ENCODE results near the gene ING4.

The ING4 gene

GRCh38 chr12:6701078-6701768 is 38.3 kb upstream of the ING4 start:
- no peak for TF ChIP-seq TCF12 (IDR thresholded peaks at IDR 0.05; ENCODE audit: low read depth)
- TF ChIP-seq EP300 (IDR thresholded peaks at IDR 0.05; ENCODE audit: borderline replicate concordance): no peak
- TF ChIP-seq YY1 (IDR thresholded peaks at IDR 0.05; ENCODE audit: low read depth): no peak
- no peak for TF ChIP-seq RAD21 (IDR thresholded peaks at IDR 0.05; ENCODE audit: low read depth)
- no peak for TF ChIP-seq TAF1 (IDR thresholded peaks at IDR 0.05; ENCODE audit: low read depth)
- no peak for TF ChIP-seq NFIC (IDR thresholded peaks at IDR 0.05)
- no peak for TF ChIP-seq REST (IDR thresholded peaks at IDR 0.05; ENCODE audit: low read depth)
- no peak for TF ChIP-seq TEAD4 (IDR thresholded peaks at IDR 0.05)
- TF ChIP-seq ZBTB7A (IDR thresholded peaks at IDR 0.05; ENCODE audit: low read depth): no peak

DNA sequence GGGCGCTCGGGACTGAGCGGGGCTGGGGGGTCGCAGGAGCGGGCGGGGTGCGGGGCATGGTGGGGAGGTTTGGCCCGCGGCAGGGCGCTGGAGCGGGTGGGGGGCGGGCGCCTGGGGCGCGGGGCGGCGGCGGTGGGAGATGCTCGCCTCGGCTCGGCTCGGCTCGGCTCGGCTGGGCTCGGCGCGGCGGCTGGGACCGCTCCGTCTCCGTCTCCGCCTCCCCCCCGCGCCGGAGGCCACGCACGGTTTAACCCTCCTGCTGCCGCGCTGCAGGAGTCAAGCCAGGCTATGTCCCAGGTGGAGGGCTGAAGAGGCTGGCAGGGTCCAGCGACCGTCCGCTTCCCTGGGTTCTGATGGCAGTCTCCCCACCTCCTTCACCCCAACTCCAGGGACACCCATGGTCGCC is 37.7 kb upstream of the ING4 start, which contains the start of gene PIANP:
TSS of gene PIANP (minus strand) at position 170 of the 406 bp plus-strand sequence. CDS start 2,754 bp downstream, outside the sequence.
- TF ChIP-seq FOXM1 (IDR thresholded peaks at IDR 0.05; ENCODE audit: borderline replicate concordance, low read depth) (no peak), ZBTB7A (IDR thresholded peaks at IDR 0.05; ENCODE audit: low read depth) (0 out of 2 replicates have a peak, but pooled peaks have one; percentile 21), NFIC (IDR thresholded peaks at IDR 0.05) (no peak)

DNA sequence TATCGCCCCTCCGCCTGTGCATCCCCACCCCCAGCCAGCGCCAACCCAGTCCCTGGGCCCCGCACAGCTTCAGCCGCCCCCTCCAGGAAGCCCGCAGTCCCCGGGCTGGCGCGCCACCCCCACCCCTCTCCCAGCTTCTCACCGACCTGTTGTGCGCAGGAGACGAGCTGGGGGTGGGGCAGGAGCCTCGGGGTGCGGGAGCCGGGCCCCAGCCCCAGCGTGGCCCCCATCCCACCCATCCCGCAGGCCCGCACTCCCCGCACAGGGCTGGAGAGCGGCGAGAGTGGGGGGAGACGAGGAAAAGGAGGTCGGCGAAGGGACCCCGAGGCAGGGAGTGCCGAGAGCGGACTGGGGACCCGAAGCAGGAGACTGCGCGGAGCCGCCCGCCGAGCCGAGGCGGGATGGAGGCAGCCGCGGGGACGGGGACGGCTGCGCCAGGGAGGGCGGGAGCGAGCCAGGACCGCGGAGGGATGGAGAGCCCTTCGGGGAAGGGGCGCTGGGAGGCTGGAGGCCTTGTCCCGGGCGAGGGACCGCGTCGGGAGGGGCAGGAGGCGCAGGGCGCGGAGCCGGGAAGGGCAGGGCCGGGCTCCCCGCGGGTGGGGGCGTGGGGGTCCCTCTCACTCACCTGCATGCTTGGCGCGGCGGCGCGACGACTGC is 37.2 kb upstream of the ING4 start:
- TF ChIP-seq ZBTB7A (IDR thresholded peaks at IDR 0.05; ENCODE audit: low read depth) (peak; percentile 83), EP300 (IDR thresholded peaks at IDR 0.05; ENCODE audit: borderline replicate concordance) (no peak), TEAD4 (IDR thresholded peaks at IDR 0.05) (no peak)

- TF ChIP-seq TCF12 (IDR thresholded peaks at IDR 0.05; ENCODE audit: low read depth): no peak
- TF ChIP-seq YY1 (IDR thresholded peaks at IDR 0.05; ENCODE audit: low read depth): no peak
- no peak for TF ChIP-seq CREB1 (IDR thresholded peaks at IDR 0.05; ENCODE audit: low read depth)
- TF ChIP-seq, protein P1, sequence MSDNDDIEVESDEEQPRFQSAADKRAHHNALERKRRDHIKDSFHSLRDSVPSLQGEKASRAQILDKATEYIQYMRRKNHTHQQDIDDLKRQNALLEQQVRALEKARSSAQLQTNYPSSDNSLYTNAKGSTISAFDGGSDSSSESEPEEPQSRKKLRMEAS (IDR thresholded peaks at IDR 0.05): no peak
- no peak for TF ChIP-seq REST (IDR thresholded peaks at IDR 0.05; ENCODE audit: low read depth)
- TF ChIP-seq TAF1 (IDR thresholded peaks at IDR 0.05; ENCODE audit: low read depth): no peak
- no peak for TF ChIP-seq NFIC (IDR thresholded peaks at IDR 0.05)
- no peak for TF ChIP-seq RAD21 (IDR thresholded peaks at IDR 0.05; ENCODE audit: low read depth)
- TF ChIP-seq ZBTB7A (IDR thresholded peaks at IDR 0.05; ENCODE audit: low read depth): no peak
- no peak for TF ChIP-seq EGR1 (IDR thresholded peaks at IDR 0.05)
- TF ChIP-seq EP300 (IDR thresholded peaks at IDR 0.05; ENCODE audit: borderline replicate concordance): no peak
- no peak for TF ChIP-seq TEAD4 (IDR thresholded peaks at IDR 0.05)
- TF ChIP-seq USF1 (IDR thresholded peaks at IDR 0.05): no peak
- TF ChIP-seq FOXM1 (IDR thresholded peaks at IDR 0.05; ENCODE audit: borderline replicate concordance, low read depth): no peak
Measured at GRCh38 chr12:6699259-6699988, 36.5 kb upstream of the ING4 start.

DNA sequence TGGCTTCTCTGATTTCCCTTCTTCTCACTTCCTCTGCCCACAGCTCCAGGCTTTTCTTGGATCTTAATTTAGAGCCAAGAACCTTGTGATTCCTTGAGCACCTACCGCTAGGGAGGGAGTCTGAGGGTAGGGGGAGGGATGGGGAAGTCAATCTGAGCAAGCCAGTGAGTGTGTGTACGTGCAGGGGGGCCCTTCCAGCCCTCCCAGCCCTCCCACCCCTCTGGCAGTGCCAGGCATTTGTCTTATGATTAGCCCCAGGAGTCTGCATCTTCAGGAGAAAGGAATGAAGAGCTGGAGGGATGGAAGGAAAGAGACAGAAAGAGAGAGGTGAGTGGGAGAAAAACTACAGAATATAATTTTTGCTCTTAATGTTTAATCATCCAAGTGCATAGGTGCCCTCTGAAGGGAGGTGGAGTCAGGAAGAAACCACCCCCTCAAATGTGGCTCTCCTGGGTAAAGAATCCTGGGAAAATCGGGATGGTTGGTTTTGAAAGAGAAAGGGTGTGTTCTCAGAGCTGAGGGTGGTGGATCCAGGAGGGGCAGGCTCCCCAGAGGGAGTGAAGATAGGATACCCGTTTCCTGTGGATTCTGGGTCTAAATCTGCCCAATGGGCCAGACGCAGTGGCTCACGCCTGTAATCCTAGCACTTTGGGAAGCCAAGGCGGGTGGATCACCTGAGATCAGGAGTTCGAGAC is 35.6 kb upstream of the ING4 start:
- no peak for TF ChIP-seq ZBTB7A (IDR thresholded peaks at IDR 0.05; ENCODE audit: low read depth)
- TF ChIP-seq, protein P1 (IDR thresholded peaks at IDR 0.05): no peak
- TF ChIP-seq RAD21 (IDR thresholded peaks at IDR 0.05; ENCODE audit: low read depth): no peak
- no peak for TF ChIP-seq REST (IDR thresholded peaks at IDR 0.05; ENCODE audit: low read depth)
- no peak for TF ChIP-seq USF1 (IDR thresholded peaks at IDR 0.05)

Measured in Ishikawa (cell line).